Stimulated activated CD4-positive, alpha-beta T cell treated with anti-CD3 and anti-CD28 coated beads, Interleukin-12 subunit alpha, Interleukin-12 subunit beta, amount 100 ng/mL, for 4 hours (primary cell): ENCODE measurements around the gene TRPC3.
"Not testable (repeated sequence)": the region's sequence is repeated elsewhere in the genome, so short reads cannot be mapped to it uniquely, and the experiment has no call there.

ENCODE experiments used
- DNase-seq: peaks from one replicate; pipeline ENCODE4 v3.0.0-alpha.2; 2020

TRPC3 gene

GRCh38 chr4:121943941-121944340 lies 7.9 kb downstream of the TRPC3 start:
- DNase-seq = no peak

- DNase-seq = no peak
These were observed 12.2 kb downstream of the TRPC3 start for GRCh38 chr4:121939690-121940089.

- DNase-seq = no peak
These were observed 13.4 kb downstream of the TRPC3 start for GRCh38 chr4:121938282-121939092.

GRCh38 chr4:121936101-121936500 lies 15.8 kb downstream of the TRPC3 start:
- no peak for DNase-seq

- no peak for DNase-seq
These were observed 17.2 kb downstream of the TRPC3 start for GRCh38 chr4:121934635-121935034.

GRCh38 chr4:121932212-121932974 lies 19.5 kb downstream of the TRPC3 start:
- no peak for DNase-seq

- no peak for DNase-seq
These were observed 21.6 kb downstream of the TRPC3 start for GRCh38 chr4:121930304-121930703.

- no peak for DNase-seq
These were observed 23.9 kb downstream of the TRPC3 start for GRCh38 chr4:121927948-121928347.

- not testable (repeated sequence) for DNase-seq
These were observed 25.4 kb downstream of the TRPC3 start for GRCh38 chr4:121926490-121926889.

- no peak for DNase-seq
These were observed 28.6 kb downstream of the TRPC3 start for GRCh38 chr4:121923306-121923705.

GRCh38 chr4:121913667-121914066 lies 38.2 kb downstream of the TRPC3 start:
- DNase-seq = no peak

- no peak for DNase-seq
These were observed 43.5 kb downstream of the TRPC3 start for GRCh38 chr4:121908346-121908745.

GRCh38 chr4:121900132-121900983 lies 51.5 kb downstream of the TRPC3 start:
- peak; percentile 32 for DNase-seq

- no peak for DNase-seq
These were observed 53.7 kb downstream of the TRPC3 start for GRCh38 chr4:121898150-121898549.

- DNase-seq = no peak
These were observed 63.7 kb downstream of the TRPC3 start for GRCh38 chr4:121888134-121888533.

- DNase-seq = no peak
These were observed 66.7 kb downstream of the TRPC3 start for GRCh38 chr4:121885115-121885514.

- no peak for DNase-seq
These were observed 70.7 kb downstream of the TRPC3 start for GRCh38 chr4:121881158-121881557.

- no peak for DNase-seq
These were observed 72.7 kb downstream of the TRPC3 start for GRCh38 chr4:121879135-121879534.

- DNase-seq = no peak
These were observed 74.7 kb downstream of the TRPC3 start for GRCh38 chr4:121877041-121877773.

GRCh38 chr4:121876070-121876469 lies 75.8 kb downstream of the TRPC3 start:
- DNase-seq = no peak

- DNase-seq = no peak
These were observed 76.2 kb downstream of the TRPC3 start for GRCh38 chr4:121875652-121876051.

- no peak for DNase-seq
These were observed 78.3 kb downstream of the TRPC3 start for GRCh38 chr4:121873604-121874003.
